ENCODE data around the gene CLEC3B.

CLEC3B gene

DNA sequence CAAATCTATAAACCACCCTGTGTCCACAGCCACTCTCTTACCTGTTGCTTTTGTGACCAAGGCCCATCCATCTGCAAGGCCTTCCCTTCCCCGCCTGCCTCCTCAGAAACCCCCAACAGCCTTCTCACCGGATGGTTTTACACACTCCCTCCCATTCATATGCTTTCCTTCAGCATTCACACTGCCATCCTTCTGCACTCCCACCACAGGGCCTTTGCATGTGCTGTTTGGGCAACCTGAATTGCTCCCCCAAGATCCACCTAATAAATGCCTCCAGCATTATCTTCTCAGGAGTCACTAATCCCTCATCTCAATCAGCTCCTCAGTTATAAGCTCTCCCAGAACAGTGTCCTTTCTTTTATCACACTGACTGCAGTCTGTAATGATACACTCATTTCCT, 6.0 kb downstream of the CLEC3B start:
- no peak for TF ChIP-seq EZH2phosphoT487 (conservative IDR thresholded peaks at IDR 0.05; ENCODE audit: low read length)
- TF ChIP-seq, protein P1, sequence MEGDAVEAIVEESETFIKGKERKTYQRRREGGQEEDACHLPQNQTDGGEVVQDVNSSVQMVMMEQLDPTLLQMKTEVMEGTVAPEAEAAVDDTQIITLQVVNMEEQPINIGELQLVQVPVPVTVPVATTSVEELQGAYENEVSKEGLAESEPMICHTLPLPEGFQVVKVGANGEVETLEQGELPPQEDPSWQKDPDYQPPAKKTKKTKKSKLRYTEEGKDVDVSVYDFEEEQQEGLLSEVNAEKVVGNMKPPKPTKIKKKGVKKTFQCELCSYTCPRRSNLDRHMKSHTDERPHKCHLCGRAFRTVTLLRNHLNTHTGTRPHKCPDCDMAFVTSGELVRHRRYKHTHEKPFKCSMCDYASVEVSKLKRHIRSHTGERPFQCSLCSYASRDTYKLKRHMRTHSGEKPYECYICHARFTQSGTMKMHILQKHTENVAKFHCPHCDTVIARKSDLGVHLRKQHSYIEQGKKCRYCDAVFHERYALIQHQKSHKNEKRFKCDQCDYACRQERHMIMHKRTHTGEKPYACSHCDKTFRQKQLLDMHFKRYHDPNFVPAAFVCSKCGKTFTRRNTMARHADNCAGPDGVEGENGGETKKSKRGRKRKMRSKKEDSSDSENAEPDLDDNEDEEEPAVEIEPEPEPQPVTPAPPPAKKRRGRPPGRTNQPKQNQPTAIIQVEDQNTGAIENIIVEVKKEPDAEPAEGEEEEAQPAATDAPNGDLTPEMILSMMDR (IDR thresholded peaks at IDR 0.05; ENCODE audit: insufficient read depth, low read length, poor library complexity, severe bottlenecking): no peak
- Histone ChIP-seq H3K27me3 (ENCODE audit: low read length) (no peaks in the 10 kb centered on the region), H3K4me3 (ENCODE audit: insufficient read depth, low read length, poor library complexity, severe bottlenecking) (no peak overlapping the region), H3F3A (ENCODE audit: insufficient read depth) (no peaks in the 10 kb centered on the region), H4K20me1 (ENCODE audit: low read depth, low read length) (no peaks in the 10 kb centered on the region), H3K36me3 (ENCODE audit: low read length) (no peaks in the 10 kb centered on the region), H3K9ac (ENCODE audit: low read length) (no peak overlapping the region), H3K4me2 (ENCODE audit: low read depth, low read length, poor library complexity, severe bottlenecking) (no peak overlapping the region), H3K9me2 (replicated peaks; ENCODE audit: insufficient read depth, low read length) (no peaks in the 10 kb centered on the region), H3K79me2 (ENCODE audit: insufficient read depth, low read length) (no peaks in the 10 kb centered on the region), H3K9me3 (ENCODE audit: insufficient read depth, low read length) (no peaks in the 10 kb centered on the region), H3K27ac (ENCODE audit: low read depth, low read length) (no peak overlapping the region), H2AFZ (ENCODE audit: low read depth, low read length, severe bottlenecking) (no peak overlapping the region)

- H3K4me3 ChIP-seq (ENCODE audit: insufficient read depth, low read length, poor library complexity, severe bottlenecking): no peak overlapping the region
- H3K36me3 ChIP-seq (ENCODE audit: low read length): no peaks in the 10 kb centered on the region
- H2AFZ ChIP-seq (ENCODE audit: low read depth, low read length, severe bottlenecking): no peak overlapping the region
- no peaks in the 10 kb centered on the region for H3K9me2 ChIP-seq (replicated peaks; ENCODE audit: insufficient read depth, low read length)
- no peaks in the 10 kb centered on the region for H4K20me1 ChIP-seq (ENCODE audit: low read depth, low read length)
- no peaks in the 10 kb centered on the region for H3K27me3 ChIP-seq (ENCODE audit: low read length)
- H3K79me2 ChIP-seq (ENCODE audit: insufficient read depth, low read length): no peaks in the 10 kb centered on the region
- H3K9ac ChIP-seq (ENCODE audit: low read length): no peak overlapping the region
- H3K4me2 ChIP-seq (ENCODE audit: low read depth, low read length, poor library complexity, severe bottlenecking): no peak overlapping the region
- H3F3A ChIP-seq (ENCODE audit: insufficient read depth): no peaks in the 10 kb centered on the region
- H3K27ac ChIP-seq (ENCODE audit: low read depth, low read length): no peak overlapping the region
- no peaks in the 10 kb centered on the region for H3K9me3 ChIP-seq (ENCODE audit: insufficient read depth, low read length)
- TF ChIP-seq, protein P1 (IDR thresholded peaks at IDR 0.05; ENCODE audit: insufficient read depth, low read length, poor library complexity, severe bottlenecking): no peak
- TF ChIP-seq EZH2phosphoT487 (conservative IDR thresholded peaks at IDR 0.05; ENCODE audit: low read length): no peak
Observed at GRCh38 chr3:45033791-45034190, 7.7 kb downstream of the CLEC3B start.

DNA sequence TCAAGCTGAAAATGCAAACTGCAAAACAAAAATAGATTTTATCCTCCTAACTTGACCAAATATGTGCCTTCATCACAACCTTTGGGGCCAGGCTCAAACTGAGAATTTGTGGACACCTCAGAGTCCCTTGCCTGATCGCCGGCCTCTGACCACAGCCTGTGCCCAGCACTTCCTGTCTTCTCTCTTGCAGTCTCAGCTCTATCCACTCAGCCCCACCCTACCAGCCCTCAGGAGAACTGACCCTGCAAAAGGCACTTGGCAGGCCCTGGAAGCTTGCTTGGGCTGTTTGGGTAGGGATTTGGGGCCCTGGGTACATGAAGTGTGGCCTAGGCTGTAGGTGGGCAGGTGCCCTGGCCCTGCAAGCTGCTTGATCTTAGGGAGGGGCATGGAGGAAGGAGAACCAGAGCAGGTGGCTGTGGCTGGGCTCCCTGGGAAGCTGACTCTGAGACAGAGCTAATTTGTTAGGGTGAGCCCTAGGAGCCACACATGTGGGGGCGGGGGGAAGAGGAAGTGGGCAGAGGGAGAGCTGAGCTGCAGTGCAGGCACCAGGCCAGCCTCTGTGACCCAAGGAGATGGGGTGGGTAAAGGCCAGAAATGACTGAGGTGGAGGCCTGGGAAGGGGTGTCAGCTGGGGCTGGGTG, 8.6 kb downstream of the CLEC3B start:
- Histone ChIP-seq H3K9me2 (replicated peaks; ENCODE audit: insufficient read depth, low read length) (no peaks in the 10 kb centered on the region), H3K4me2 (ENCODE audit: low read depth, low read length, poor library complexity, severe bottlenecking) (no peak overlapping the region), H3K27ac (ENCODE audit: low read depth, low read length) (no peak overlapping the region), H3K36me3 (ENCODE audit: low read length) (no peaks in the 10 kb centered on the region), H3K79me2 (ENCODE audit: insufficient read depth, low read length) (no peaks in the 10 kb centered on the region), H4K20me1 (ENCODE audit: low read depth, low read length) (no peaks in the 10 kb centered on the region), H3F3A (ENCODE audit: insufficient read depth) (no peaks in the 10 kb centered on the region), H3K9me3 (ENCODE audit: insufficient read depth, low read length) (no peaks in the 10 kb centered on the region), H3K27me3 (ENCODE audit: low read length) (no peaks in the 10 kb centered on the region), H3K9ac (ENCODE audit: low read length) (no peak overlapping the region), H3K4me3 (ENCODE audit: insufficient read depth, low read length, poor library complexity, severe bottlenecking) (no peak overlapping the region), H2AFZ (ENCODE audit: low read depth, low read length, severe bottlenecking) (no peak overlapping the region)
- no peak for TF ChIP-seq EZH2phosphoT487 (conservative IDR thresholded peaks at IDR 0.05; ENCODE audit: low read length)
- TF ChIP-seq, protein P1 (IDR thresholded peaks at IDR 0.05; ENCODE audit: insufficient read depth, low read length, poor library complexity, severe bottlenecking): no peak

Measured in SU-DHL-6 (cell line).